Measurements from ENCODE around the gene U2AF1L4. TPM values are rescaled to one million over a fixed set of nuclear protein-coding genes. Genes with fewer than 3 reads are reported as not detected.

Gene U2AF1L4
- polyA plus RNA-seq, 1 donor from 2014 or later: 57.0 TPM

GRCh38 chr19:35755550-35756376 is 10.5 kb upstream of the U2AF1L4 start:
- peaks cover 8% of the 10 kb centered on the region for H3K36me3 ChIP-seq (ENCODE audit: insufficient read depth, low read length)
- H3K4me2 ChIP-seq (ENCODE audit: low read length): no peak overlapping the region
- no peak overlapping the region for H3K4me3 ChIP-seq (ENCODE audit: low read length)
- H2AFZ ChIP-seq (ENCODE audit: low read depth, low read length): no peak overlapping the region
- H3K9ac ChIP-seq (ENCODE audit: low read length): no peak overlapping the region
- H3K79me2 ChIP-seq (replicated peaks; ENCODE audit: insufficient read depth, low read length): peaks cover 15% of the 10 kb centered on the region
- H3K27me3 ChIP-seq (ENCODE audit: insufficient read depth, low read depth, low read length): no peaks in the 10 kb centered on the region
- no peak overlapping the region for H3K27ac ChIP-seq (ENCODE audit: low read length)
- no peaks in the 10 kb centered on the region for H3K9me2 ChIP-seq (ENCODE audit: insufficient read depth, low read length)
- no peaks in the 10 kb centered on the region for H3K9me3 ChIP-seq (ENCODE audit: low read length)
- no peaks in the 10 kb centered on the region for H4K20me1 ChIP-seq (ENCODE audit: insufficient read depth)
- no peak for TF ChIP-seq MXI1 (conservative IDR thresholded peaks at IDR 0.05; ENCODE audit: poor library complexity, severe bottlenecking)
- TF ChIP-seq CTCF (IDR thresholded peaks at IDR 0.05; ENCODE audit: poor library complexity, severe bottlenecking): no peak
- TF ChIP-seq TAF1 (IDR thresholded peaks at IDR 0.05; ENCODE audit: low read depth): no peak
- no peak for TF ChIP-seq EP300 (conservative IDR thresholded peaks at IDR 0.05; ENCODE audit: poor library complexity, severe bottlenecking)
- TF ChIP-seq RAD21 (conservative IDR thresholded peaks at IDR 0.05): no peak
- no peak for TF ChIP-seq REST (IDR thresholded peaks at IDR 0.05; ENCODE audit: borderline replicate concordance)
- no peak for TF ChIP-seq SMC3 (conservative IDR thresholded peaks at IDR 0.05; ENCODE audit: poor library complexity)
- no peak for TF ChIP-seq POLR2AphosphoS5 (IDR thresholded peaks at IDR 0.05)
- TF ChIP-seq EZH2 (IDR thresholded peaks at IDR 0.05; ENCODE audit: borderline replicate concordance, insufficient read depth, low read length, poor library complexity, severe bottlenecking): no peak
- H3F3A ChIP-seq (ENCODE audit: insufficient read depth, low read length, poor library complexity, severe bottlenecking): no peaks in the 10 kb centered on the region

- Histone ChIP-seq H3K9me2 (ENCODE audit: insufficient read depth, low read length) (no peaks in the 10 kb centered on the region), H4K20me1 (ENCODE audit: insufficient read depth) (no peaks in the 10 kb centered on the region), H3F3A (ENCODE audit: insufficient read depth, low read length, poor library complexity, severe bottlenecking) (no peaks in the 10 kb centered on the region), H2AFZ (ENCODE audit: low read depth, low read length) (no peak overlapping the region), H3K9ac (ENCODE audit: low read length) (no peak overlapping the region), H3K4me2 (ENCODE audit: low read length) (no peak overlapping the region), H3K36me3 (ENCODE audit: insufficient read depth, low read length) (peaks cover 8% of the 10 kb centered on the region), H3K27ac (ENCODE audit: low read length) (no peak overlapping the region), H3K27me3 (ENCODE audit: insufficient read depth, low read depth, low read length) (no peaks in the 10 kb centered on the region), H3K9me3 (ENCODE audit: low read length) (no peaks in the 10 kb centered on the region), H3K4me3 (ENCODE audit: low read length) (no peak overlapping the region), H3K79me2 (replicated peaks; ENCODE audit: insufficient read depth, low read length) (peaks cover 15% of the 10 kb centered on the region)
- TF ChIP-seq EP300 (conservative IDR thresholded peaks at IDR 0.05; ENCODE audit: poor library complexity, severe bottlenecking) (no peak), POLR2AphosphoS5 (IDR thresholded peaks at IDR 0.05) (no peak), TAF1 (IDR thresholded peaks at IDR 0.05; ENCODE audit: low read depth) (no peak), SMC3 (conservative IDR thresholded peaks at IDR 0.05; ENCODE audit: poor library complexity) (no peak), EZH2 (IDR thresholded peaks at IDR 0.05; ENCODE audit: borderline replicate concordance, insufficient read depth, low read length, poor library complexity, severe bottlenecking) (no peak), CTCF (IDR thresholded peaks at IDR 0.05; ENCODE audit: poor library complexity, severe bottlenecking) (no peak), MXI1 (conservative IDR thresholded peaks at IDR 0.05; ENCODE audit: poor library complexity, severe bottlenecking) (no peak), RAD21 (conservative IDR thresholded peaks at IDR 0.05) (no peak), REST (IDR thresholded peaks at IDR 0.05; ENCODE audit: borderline replicate concordance) (no peak)
These were observed 9.9 kb upstream of the U2AF1L4 start for GRCh38 chr19:35755131-35755549.
